IPS DF 4.7 (cell line): ENCODE measurements around the gene RPL22.

Source experiments
- DNase-seq: peaks from one replicate; pipeline ENCODE4 v3.0.0-alpha.2; 2013; ENCODE audit warnings: low spot score; ENCODE audit errors: extremely low read depth

Gene RPL22

GRCh38 chr1:6175411-6175828 lies 24.0 kb downstream of the RPL22 start:
- DNase-seq: no peak

DNA sequence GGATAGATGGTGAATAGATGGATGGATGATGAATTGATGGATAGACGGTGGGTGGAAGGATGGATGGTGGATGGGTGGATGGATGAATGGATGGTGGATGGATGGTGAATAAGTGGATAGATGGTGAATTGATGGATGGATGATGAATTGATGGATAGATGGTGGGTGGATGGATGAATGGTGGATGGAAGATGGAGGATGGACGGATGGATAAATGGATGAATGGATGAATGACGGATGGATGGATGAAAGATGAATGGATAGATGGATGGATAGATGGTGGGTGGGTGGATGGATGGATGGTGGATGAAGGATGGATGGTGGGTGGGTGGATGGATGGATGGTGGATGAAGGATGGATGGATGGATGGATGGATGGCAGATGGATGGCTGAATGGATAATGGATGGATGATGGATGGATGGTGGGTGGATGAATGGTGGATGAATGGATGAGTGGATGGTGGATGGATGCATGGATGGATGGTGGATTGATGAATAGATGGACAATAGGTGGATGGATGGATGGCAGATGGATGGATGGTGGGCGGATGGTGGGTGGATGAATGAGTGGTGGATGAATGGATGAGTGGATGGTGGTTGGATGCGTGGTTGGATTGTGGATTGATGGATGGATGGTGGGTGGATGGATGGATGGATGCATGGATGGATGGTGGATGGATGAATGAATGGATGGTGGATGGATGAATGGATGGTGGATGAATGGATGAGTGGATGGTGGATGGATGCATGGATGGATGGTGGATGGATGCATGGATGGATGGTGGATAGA lies 24.6 kb downstream of the RPL22 start:
- DNase-seq: no peak

DNA sequence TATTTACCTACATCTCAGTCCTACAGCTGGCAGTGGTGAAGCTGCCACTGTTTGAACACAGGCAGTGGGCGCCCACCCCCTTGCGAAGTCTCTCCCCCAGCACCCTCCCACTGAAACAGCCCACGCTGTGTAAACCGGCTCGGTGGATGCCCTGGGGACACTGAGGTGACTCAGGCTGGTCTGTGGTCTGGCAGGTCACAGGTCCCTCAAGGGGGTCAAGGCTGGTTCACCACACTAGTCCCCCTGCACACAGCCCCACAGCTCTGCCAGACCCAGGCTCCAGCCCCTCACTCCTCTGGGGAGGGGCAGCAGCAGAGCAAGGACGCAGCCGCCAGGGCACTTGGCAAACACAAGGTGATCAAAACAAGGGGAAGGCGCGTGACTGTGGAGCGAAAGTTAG lies 26.8 kb downstream of the RPL22 start:
- DNase-seq: no peak

GRCh38 chr1:6171548-6172124 lies 27.8 kb downstream of the RPL22 start:
- DNase-seq: no peak

GRCh38 chr1:6170742-6171201 lies 28.6 kb downstream of the RPL22 start:
- no peak for DNase-seq

DNA sequence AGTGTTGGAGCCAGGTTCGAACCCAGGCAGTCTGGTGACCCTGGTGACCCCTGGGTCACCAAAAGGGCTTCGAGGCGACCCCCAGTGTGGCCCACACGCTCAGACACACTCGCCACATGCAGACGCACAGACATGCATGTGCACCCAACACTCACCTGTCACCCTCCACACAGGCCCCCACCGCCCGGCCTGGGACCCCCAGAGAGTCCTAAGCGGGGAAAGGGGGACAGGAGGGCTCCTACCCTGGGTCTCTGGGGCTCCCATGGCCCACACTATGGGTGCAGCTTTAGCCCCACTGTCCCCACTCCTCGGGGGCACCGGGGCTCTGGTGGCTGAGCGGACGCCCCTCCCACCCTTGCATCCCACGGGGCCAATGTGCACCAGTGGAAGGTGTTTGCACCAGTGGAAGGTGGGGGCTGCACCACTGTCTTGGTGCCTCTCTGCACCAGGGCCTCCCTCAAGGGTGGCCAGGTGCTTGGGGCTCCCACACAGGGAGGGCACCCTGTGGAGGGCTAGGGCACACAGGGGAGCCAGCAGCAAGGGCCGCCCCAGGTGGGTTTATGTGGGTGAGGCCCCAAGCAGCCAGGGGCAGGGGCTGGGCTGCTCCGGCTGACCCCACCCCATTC lies 29.2 kb downstream of the RPL22 start:
- no peak for DNase-seq

DNA sequence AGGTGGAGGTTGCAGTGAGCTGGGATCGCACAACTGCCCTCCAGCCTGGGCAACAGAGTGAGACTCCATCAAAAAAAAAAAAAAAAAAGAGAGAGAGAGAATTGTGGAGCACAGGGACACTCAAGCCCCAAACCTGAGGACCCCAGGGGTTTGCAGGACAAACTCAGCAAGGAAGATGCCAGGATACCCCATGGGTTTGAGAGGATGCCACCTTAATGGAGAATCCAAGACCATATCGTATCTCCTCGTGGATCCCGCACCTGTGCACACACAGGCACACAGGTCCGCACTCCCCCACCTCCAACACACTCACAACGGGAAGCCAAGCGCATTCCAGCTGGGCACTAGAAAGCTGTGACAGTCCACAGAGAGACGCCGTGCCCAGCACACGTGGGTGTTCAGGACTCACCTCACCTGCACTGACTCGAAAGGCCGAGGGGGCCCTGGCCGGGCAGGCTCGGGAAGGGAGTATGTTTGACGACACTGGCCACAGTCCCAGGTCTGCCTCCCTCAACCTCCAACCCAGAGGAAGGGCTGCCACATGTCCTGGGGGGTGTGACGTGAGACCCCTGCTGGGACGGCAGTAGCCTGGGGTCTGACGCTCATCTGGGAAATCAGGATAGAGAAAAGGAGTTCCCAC lies 30.3 kb downstream of the RPL22 start:
- no peak for DNase-seq

GRCh38 chr1:6167391-6168303 lies 31.7 kb downstream of the RPL22 start:
- DNase-seq: no peak

GRCh38 chr1:6166655-6167390 lies 32.6 kb downstream of the RPL22 start:
- DNase-seq: no peak

- no peak for DNase-seq
Observed at GRCh38 chr1:6166221-6166620, 33.2 kb downstream of the RPL22 start.

DNA sequence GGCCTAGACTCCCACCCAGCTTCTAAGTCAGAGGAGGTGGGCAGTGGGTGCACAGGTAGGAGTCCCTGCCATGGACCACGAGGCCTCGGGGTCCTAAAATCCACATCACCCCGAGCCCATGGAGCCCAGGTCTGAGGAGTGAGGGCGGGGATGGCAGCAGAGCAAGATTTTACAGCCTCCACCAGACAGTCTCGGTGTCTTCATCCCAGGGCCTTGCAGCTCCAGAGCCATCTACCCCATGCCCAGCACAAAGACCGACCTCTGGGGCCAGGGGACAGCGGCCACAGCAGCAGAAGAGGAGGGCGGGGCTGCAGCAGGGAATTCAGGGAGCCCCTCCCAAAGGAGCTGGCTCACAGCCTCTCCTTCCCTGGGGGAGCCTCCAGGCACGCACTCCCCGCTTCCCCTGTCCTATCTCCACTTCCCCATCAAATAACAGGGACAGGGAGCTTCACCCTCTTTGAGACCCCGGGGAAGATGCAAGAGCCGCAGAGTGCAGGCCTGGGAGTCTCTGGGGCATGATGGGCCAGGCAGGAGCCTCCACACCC lies 33.9 kb downstream of the RPL22 start:
- no peak for DNase-seq

- DNase-seq: no peak
Observed at GRCh38 chr1:6165027-6165426, 34.4 kb downstream of the RPL22 start.

DNA sequence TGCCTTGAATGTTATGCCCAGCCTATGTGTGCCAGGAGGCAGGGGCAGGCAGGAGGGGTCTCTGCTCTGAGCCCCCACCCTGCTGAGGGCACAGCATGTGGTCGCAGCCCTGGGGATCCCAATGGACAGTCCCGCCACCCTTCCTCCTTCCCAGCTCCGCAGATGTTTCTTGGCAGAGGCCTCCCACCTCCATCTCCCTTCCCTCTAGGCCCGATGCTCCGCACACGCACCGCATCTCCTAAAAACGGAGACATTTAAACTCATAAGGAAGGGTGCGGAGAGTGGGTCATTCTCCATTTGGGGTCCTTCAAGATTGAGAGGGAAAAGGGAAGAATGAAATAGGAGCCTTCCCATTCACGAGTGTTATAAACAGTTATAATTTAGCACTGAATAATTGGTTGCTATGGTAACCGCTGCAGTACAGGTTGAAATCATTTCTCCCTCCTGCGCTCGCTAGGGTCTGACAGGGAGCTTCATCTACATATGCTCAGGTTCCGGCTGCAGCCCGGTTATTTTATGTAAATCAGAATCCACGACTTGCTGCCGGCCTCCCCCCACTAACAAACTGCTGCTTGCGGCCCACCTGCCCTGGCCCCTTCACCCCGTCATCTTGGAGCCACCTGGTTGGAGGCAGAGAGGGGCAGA lies 35.3 kb downstream of the RPL22 start:
- no peak for DNase-seq

DNA sequence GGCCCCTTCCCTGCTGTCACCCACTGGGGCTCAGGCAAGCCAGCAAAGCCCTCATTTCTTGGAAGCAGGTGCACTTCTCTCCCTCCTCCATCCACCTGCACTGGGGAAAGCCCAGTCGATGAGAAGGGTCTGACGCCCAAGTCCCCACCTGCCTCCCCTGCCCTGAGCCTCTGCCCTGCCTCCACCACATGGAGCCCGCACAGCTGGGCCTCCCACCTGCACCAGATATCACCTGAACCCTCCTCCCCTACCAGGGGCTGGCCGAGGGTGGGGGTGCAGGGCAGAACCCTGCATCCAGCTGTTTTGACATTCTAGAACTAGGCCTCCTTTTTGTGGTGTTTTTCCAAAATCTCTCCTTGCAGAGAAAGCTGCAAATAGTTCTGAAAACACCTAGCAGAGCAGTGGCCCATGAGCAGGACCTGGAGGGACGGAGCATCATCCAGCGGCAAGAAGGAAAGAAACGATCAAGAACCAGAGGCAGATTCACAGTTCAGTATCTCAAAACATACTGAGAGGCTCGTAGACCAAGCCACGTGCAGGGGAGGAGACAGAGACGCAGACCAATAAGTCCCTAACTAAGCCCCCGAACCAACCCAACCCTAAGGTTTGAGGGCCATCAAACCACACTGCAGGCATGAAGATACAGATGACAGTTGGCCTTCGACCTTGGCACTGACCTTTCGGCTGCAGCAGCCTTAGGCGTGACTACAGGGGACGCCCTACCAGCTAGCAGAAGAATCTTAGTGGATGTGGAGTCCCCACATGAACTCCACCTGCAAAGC lies 36.0 kb downstream of the RPL22 start:
- no peak for DNase-seq

DNA sequence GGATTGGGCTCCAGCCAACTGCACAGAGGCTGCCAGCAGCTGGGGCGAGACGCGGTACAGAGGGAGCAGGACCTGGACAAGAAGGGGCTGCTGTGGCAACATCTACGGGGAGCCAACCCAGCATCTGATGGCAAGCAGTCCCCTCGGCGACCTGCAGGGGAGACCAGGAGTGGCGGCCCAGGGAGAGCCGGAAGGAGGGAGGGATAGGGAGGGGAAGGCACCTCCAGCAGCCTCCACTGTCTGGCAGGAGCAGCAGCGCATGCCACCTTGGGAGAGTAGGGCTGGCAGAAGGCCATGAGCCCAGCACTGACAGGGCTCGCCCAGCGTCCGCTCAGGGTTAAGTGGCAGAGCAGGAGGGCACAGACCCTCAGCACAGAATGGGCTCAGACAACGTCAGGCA lies 36.6 kb downstream of the RPL22 start:
- DNase-seq: no peak

DNA sequence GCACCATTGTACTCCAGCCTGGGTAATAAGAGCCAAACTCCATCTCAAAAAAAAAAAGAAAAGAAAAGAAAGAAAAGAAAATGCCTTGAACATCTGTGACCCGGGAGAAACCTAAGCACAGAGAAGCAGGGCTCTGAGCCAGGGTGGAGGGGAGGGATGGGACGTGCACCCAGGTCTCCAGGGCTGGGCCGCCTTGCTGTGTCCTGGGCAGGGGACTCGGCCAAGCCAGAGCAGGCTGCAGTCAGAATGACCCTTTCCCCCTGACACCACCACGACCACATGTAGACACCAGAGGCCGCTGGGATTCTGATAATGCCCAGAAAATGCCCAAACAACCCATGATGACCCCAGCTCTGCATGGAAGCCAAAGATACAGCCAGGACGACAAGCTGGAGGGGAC lies 37.1 kb downstream of the RPL22 start:
- no peak for DNase-seq

DNA sequence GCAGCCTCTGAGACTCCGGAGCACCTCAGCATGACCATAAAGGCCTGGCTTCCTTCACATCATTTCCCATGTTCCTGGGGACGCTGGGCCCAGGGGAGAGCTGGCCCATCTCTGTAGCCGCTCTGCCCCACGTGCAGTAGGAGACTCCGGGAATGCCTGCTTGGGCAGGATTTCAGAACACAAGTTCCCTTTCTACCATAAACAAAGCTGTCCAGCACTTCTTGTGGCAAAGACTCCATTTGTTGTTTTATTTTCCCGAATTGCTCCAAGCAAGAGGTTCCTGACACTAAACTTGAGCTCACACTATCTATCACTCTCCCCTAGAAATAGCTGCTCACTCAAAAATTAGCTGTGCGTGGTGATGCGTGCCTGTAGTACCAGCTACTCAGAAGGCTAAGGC lies 41.2 kb downstream of the RPL22 start:
- DNase-seq: no peak

DNA sequence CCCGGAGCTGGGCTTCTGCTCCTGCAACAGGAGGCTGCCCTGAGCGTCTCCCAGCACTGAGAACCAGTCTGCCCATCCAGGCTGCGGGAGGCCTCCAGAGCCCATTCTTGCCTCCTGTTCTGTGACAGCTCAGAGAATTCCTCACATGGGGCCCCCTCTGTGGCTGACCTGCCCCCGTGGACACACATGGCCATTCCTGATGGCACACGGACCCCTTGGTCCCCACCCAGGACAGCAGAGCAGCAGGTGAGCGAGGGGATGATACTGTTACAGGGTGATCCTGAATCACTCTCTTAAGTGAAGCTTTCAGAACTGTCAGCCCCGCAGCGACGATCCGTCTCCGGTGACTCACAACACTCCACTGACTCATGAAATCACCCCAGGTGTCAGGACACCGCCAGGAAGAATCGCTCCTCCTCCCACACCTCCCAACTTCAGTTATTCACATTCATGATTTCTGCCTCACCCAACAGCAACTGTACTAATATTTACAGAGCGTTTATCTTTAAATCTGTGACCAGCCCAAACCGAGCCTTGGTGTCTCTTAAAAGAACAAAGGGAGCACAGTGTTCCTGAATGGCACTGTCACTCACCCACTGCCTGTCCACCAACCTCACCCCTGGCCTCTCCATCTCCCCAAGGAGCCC lies 41.7 kb downstream of the RPL22 start:
- DNase-seq: no peak
